HepG2 (cell line): Measurements from ENCODE around the gene PRR19. TPM values are rescaled to one million over a fixed set of nuclear protein-coding genes. Genes with fewer than 3 reads are reported as not detected.

ENCODE experiments used
- ATAC-seq: fragments of 200-7000 bp; cut with Tn5 transposase; 3 replicates; pipeline ENCODE4 v1.9.1; 2020; ENCODE audit warnings: mild to moderate bottlenecking, moderate library complexity
- BruUV-seq: library from RNA; stranded (reverse); fragments of 400-500 nt; replicated peaks from 2 replicates; lab custom pipeline; 2021; lab: Mats Ljungman, UMichigan
- CTCF ChIA-PET: fragments of 300-600 bp; formaldehyde crosslinking; extraction: SDS; loops from one replicate; lab custom pipeline; 2021; ENCODE audit warnings: low total read pairs, inconsistent platforms, low intra/inter-chr PET ratio; lab: Yijun Ruan, JAX
- POLR2A ChIA-PET: fragments of 350-600 bp; sonication (Branson Sonifier 250); formaldehyde crosslinking; loops from one replicate; lab custom pipeline; 2020; ENCODE audit warnings: antibody characterized with exemption, inconsistent platforms; lab: Yijun Ruan, JAX
- DNase-seq: peaks from one replicate; pipeline ENCODE4 v3.0.0-alpha.2; 2015; ENCODE audit warnings: low spot score
- FAIRE-seq: peaks from 3 replicates; lab custom pipeline; 2011; peaks lifted over from hg19 to GRCh38; lab: Jason Lieb, UNC
- H2AFZ ChIP-seq: one replicate; pipeline ENCODE4 v1.6.1; 2011; ENCODE audit warnings: low read length, inconsistent platforms
- H3K27ac ChIP-seq: fragments of 300-600 bp; 3 replicates; pipeline ENCODE4 v1.8.0; 2011; ENCODE audit warnings: mixed run types, mild to moderate bottlenecking, mixed read lengths, low read length, inconsistent platforms; ENCODE audit not compliant: insufficient read depth; ENCODE audit errors: extremely low read length
- H3K27me3 ChIP-seq, 2 experiments: fragments of 200-600 bp in 1 of 2; 2 replicates in 1 of 2; 3 replicates in 1 of 2; pipeline versions ENCODE4 v1.6.0 to v1.8.0; 2011; ENCODE audit warnings: low read length in 2 of 2, mild to moderate bottlenecking in 2 of 2, moderate library complexity in 2 of 2, inconsistent platforms in 1 of 2; ENCODE audit not compliant: insufficient read depth in 2 of 2, control insufficient read depth in 1 of 2
- H3K36me3 ChIP-seq, 2 experiments: fragments of 200-600 bp in 1 of 2; replicated peaks in 1 of 2; 2 replicates in 1 of 2; 3 replicates in 1 of 2; pipeline versions ENCODE4 v1.5.1 to v1.8.0; 2011; ENCODE audit warnings: low read length in 2 of 2, inconsistent platforms in 1 of 2; ENCODE audit not compliant: insufficient read depth in 2 of 2, control insufficient read depth in 1 of 2
- H3K4me1 ChIP-seq: 2 replicates; pipeline ENCODE4 v1.5.1; 2012; ENCODE audit warnings: low read length, inconsistent platforms; ENCODE audit not compliant: insufficient read depth
- H3K4me2 ChIP-seq: 2 replicates; pipeline ENCODE4 v1.6.0; 2011; ENCODE audit warnings: low read depth, low read length, inconsistent platforms
- H3K4me3 ChIP-seq, 3 experiments: fragments of 200-600 bp in 1 of 3; sonication (generic), shearing (Covaris generic) in 1 of 3; replicated peaks in 1 of 3; 2 replicates each; pipeline ENCODE4 v1.5.1; 2011 to 2016; ENCODE audit warnings: low read length in 3 of 3, inconsistent platforms in 2 of 3, low read depth in 2 of 3, mild to moderate bottlenecking in 2 of 3, control low read depth in 1 of 3, mixed read lengths in 1 of 3; ENCODE audit not compliant: insufficient read depth in 1 of 3
- H3K79me2 ChIP-seq: one replicate; pipeline ENCODE4 v1.6.1; 2011; ENCODE audit warnings: low read length, inconsistent platforms; ENCODE audit not compliant: insufficient read depth
- H3K9ac ChIP-seq: 2 replicates; pipeline ENCODE4 v1.6.0; 2011; ENCODE audit warnings: mild to moderate bottlenecking, low read depth, low read length, inconsistent platforms; ENCODE audit not compliant: insufficient read depth
- H3K9me3 ChIP-seq: 2 replicates; pipeline ENCODE4 v1.5.1; 2012; ENCODE audit warnings: mild to moderate bottlenecking, low read length
- H4K20me1 ChIP-seq: 2 replicates; pipeline ENCODE4 v1.6.0; 2011; ENCODE audit warnings: inconsistent platforms, mild to moderate bottlenecking, low read length, moderate library complexity; ENCODE audit not compliant: insufficient read depth
- ZBTB14 ChIP-seq: sonication (generic); formaldehyde crosslinking; IDR thresholded peaks from 2 replicates; pipeline ENCODE4 v1.4.0; 2020; ENCODE audit warnings: missing genetic modification reagents
- ZNF280B ChIP-seq: sonication (generic); formaldehyde crosslinking; IDR thresholded peaks from 2 replicates; pipeline ENCODE4 v1.5.0; 2020; ENCODE audit warnings: missing genetic modification reagents, mild to moderate bottlenecking, borderline replicate concordance
- WGBS: methylation state at CpG from one replicate; pipeline ENCODE4 v1.1.6; 2017; ENCODE audit warnings: low lambda C conversion rate; 5-methylcytosine and 5-hydroxymethylcytosine counted together
- in situ Hi-C: cut with HindIII; loops from 2 replicates; pipeline ENCODE4 v1.10.0; 2017; ENCODE audit warnings: low pct_unique_long_range_greater_than_20kb; ENCODE audit not compliant: extremely low pct_ligation_motif_present
- intact Hi-C: fragments of 100-400 bp; cut with micrococcal nuclease; formaldehyde crosslinking; loops from one replicate; pipeline ENCODE4 v1.10.0; 2022; ENCODE audit not compliant: unreplicated experiment
- microRNA-seq: library from miRNA; unstranded; fragments of <30 nt; microRNA quantifications from one replicate; pipeline ENCODE4, GENCODE V29; 2020
- polyA plus RNA-seq, 8 experiments: library from polyadenylated mRNA; depleted of rRNA in 3 of 8; stranded (reverse) in 7 of 8; unstranded in 1 of 8; fragments of >200 nt; fragmentation: Illumina TruSeq in 4 of 8; extraction: Trizol in 4 of 8; gene quantifications; 2 replicates each; pipeline versions ENCODE4 v1.2.1 to v1.2.3, GENCODE V29; 2011 to 2016; ENCODE audit warnings: low read depth in 4 of 8, missing spikeins in 1 of 8, mixed read lengths in 1 of 8; ENCODE audit not compliant: insufficient read depth in 1 of 8
- small RNA-seq, 3 experiments: library from RNA; depleted of rRNA; stranded (forward); fragments of <200 nt; gene quantifications; one replicate each; pipeline ENCODE3, GENCODE V24; 2012; ENCODE audit warnings: low read depth in 2 of 3, low replicate concordance in 1 of 3; ENCODE audit not compliant: insufficient read length in 3 of 3, insufficient read depth in 2 of 3
- total RNA-seq, 5 experiments: library from RNA; depleted of rRNA; stranded (reverse); fragments of >200 nt; fragmentation: Illumina TruSeq; extraction: Trizol; gene quantifications; 2 replicates each; pipeline ENCODE4 v1.2.3, GENCODE V29; 2016; ENCODE audit warnings: low read depth in 1 of 5

The PRR19 gene
- total and polyA plus RNA-seq, 2 of the 13 experiments (the other 11 are each of a cell fraction or from before 2014, with no cell fraction given), result 0.21 to 0.33 TPM

GRCh38 chr19:42357290-42357689 lies 55.4 kb downstream of the PRR19 start:
- CTCF ChIA-PET, result no interaction called here
- BruUV-seq, result no TSS peak

More at GRCh38 chr19:42357290-42357689, 55.4 kb downstream of the PRR19 start:
- FAIRE-seq, result no peak
- H3K27ac ChIP-seq, result no peak overlapping the region
- no peaks in the 10 kb centered on the region for H3K4me1 ChIP-seq
- no peaks in the 10 kb centered on the region for H4K20me1 ChIP-seq
- no peak for ATAC-seq
- WGBS, result 93% methylated on average over 10 of the region's 12 CpGs
- no peaks in the 10 kb centered on the region for H3K27me3 ChIP-seq
- peaks cover 7 to 17% of the 10 kb centered on the region in 2 experiments; a peak in 4 of 5 replicates for H3K36me3 ChIP-seq
- no peak overlapping the region for H3K9ac ChIP-seq
- TF ChIP-seq ZNF280B (no peak), ZBTB14 (CRISPR knock-in tag) (no peak)
- TF ChIP-seq, all 625 proteins: peak for 0
- no peak overlapping the region for H3K4me3 ChIP-seq
- no peaks in the 10 kb centered on the region for H3K9me3 ChIP-seq
- POLR2A ChIA-PET, result no interaction called here
- no peak for DNase-seq
- no peak overlapping the region for H3K4me2 ChIP-seq
- intact Hi-C loops (no loop called here), in situ Hi-C loops (no loop called here)
- H3K79me2 ChIP-seq, result no peaks in the 10 kb centered on the region
- H2AFZ ChIP-seq, result no peak overlapping the region

Small RNA genes lying within 50 kb of the gene (microRNA-seq; reads per million reads assigned to microRNA genes)
- gene MIR8077, result not detected

Small RNA genes lying within 50 kb of the gene (small RNA-seq; reads per million reads assigned to genes)
- gene MIR8077, result 0 reads per million in 3 experiments

Other genes with a start within 250 kb of the PRR19 start
- not detected in 2 replicates for gene GRIK5, start 231.9 kb upstream of the PRR19 start, total RNA-seq (2016; rRNA removed; fragmentation: Illumina TruSeq; extraction: Trizol)
- 0.05 TPM in 1 of 2 replicates, not detected in the other for gene GRIK5, start 231.9 kb upstream of the PRR19 start, polyA plus RNA-seq (2011; rRNA removed)
- 7.9 and 8.2 TPM in 2 replicates for gene ZNF574, start 226.0 kb upstream of the PRR19 start, total RNA-seq (2016; rRNA removed; fragmentation: Illumina TruSeq; extraction: Trizol)
- gene ZNF574, start 226.0 kb upstream of the PRR19 start, polyA plus RNA-seq (2011; rRNA removed), result 7.7 and 9.5 TPM in 2 replicates
- gene POU2F2, start 169.7 kb upstream of the PRR19 start, total RNA-seq (2016; rRNA removed; fragmentation: Illumina TruSeq; extraction: Trizol), result 0.03 and 0.09 TPM in 2 replicates
- 0.17 and 0.25 TPM in 2 replicates for gene POU2F2, start 169.7 kb upstream of the PRR19 start, polyA plus RNA-seq (2011; rRNA removed)
- 14.7 and 19.2 TPM in 2 replicates for gene DEDD2, start 84.5 kb upstream of the PRR19 start, total RNA-seq (2016; rRNA removed; fragmentation: Illumina TruSeq; extraction: Trizol)
- 24.7 and 26.1 TPM in 2 replicates for gene DEDD2, start 84.5 kb upstream of the PRR19 start, polyA plus RNA-seq (2011; rRNA removed)
- 8.4 and 8.5 TPM in 2 replicates for gene ZNF526, start 81.8 kb upstream of the PRR19 start, total RNA-seq (2016; rRNA removed; fragmentation: Illumina TruSeq; extraction: Trizol)
- 3.3 and 4.3 TPM in 2 replicates for gene ZNF526, start 81.8 kb upstream of the PRR19 start, polyA plus RNA-seq (2011; rRNA removed)
- 14.8 and 16.9 TPM in 2 replicates for gene GSK3A, start 59.5 kb upstream of the PRR19 start, total RNA-seq (2016; rRNA removed; fragmentation: Illumina TruSeq; extraction: Trizol)
- 52.5 and 56.5 TPM in 2 replicates for gene GSK3A, start 59.5 kb upstream of the PRR19 start, polyA plus RNA-seq (2011; rRNA removed)
- gene ERF, start 47.0 kb upstream of the PRR19 start, total RNA-seq (2016; rRNA removed; fragmentation: Illumina TruSeq; extraction: Trizol), result 43.2 and 67.1 TPM in 2 replicates
- 62.5 and 69.9 TPM in 2 replicates for gene ERF, start 47.0 kb upstream of the PRR19 start, polyA plus RNA-seq (2011; rRNA removed)
- gene CIC, start 32.9 kb upstream of the PRR19 start, total RNA-seq (2016; rRNA removed; fragmentation: Illumina TruSeq; extraction: Trizol), result 5.4 and 8.0 TPM in 2 replicates
- 5.9 and 8.3 TPM in 2 replicates for gene CIC, start 32.9 kb upstream of the PRR19 start, polyA plus RNA-seq (2011; rRNA removed)
- 58.0 and 58.6 TPM in 2 replicates for gene PAFAH1B3, start 492 bp downstream of the PRR19 start, total RNA-seq (2016; rRNA removed; fragmentation: Illumina TruSeq; extraction: Trizol)
- 27.4 and 31.2 TPM in 2 replicates for gene PAFAH1B3, start 492 bp downstream of the PRR19 start, polyA plus RNA-seq (2011; rRNA removed)
- gene TMEM145, start 11.2 kb downstream of the PRR19 start, total RNA-seq (2016; rRNA removed; fragmentation: Illumina TruSeq; extraction: Trizol), result 0.07 TPM in 1 of 2 replicates, not detected in the other
- gene TMEM145, start 11.2 kb downstream of the PRR19 start, polyA plus RNA-seq (2011; rRNA removed), result 5.1 and 5.5 TPM in 2 replicates
- 3.9 and 8.8 TPM in 2 replicates for gene MEGF8, start 23.5 kb downstream of the PRR19 start, total RNA-seq (2016; rRNA removed; fragmentation: Illumina TruSeq; extraction: Trizol)
- 4.0 and 6.2 TPM in 2 replicates for gene MEGF8, start 23.5 kb downstream of the PRR19 start, polyA plus RNA-seq (2011; rRNA removed)
- gene CNFN, start 88.2 kb downstream of the PRR19 start, total RNA-seq (2016; rRNA removed; fragmentation: Illumina TruSeq; extraction: Trizol), result 0.35 TPM in 1 of 2 replicates, not detected in the other
- 1.0 and 1.1 TPM in 2 replicates for gene CNFN, start 88.2 kb downstream of the PRR19 start, polyA plus RNA-seq (2011; rRNA removed)
- not detected in 2 replicates for gene LIPE, start 125.3 kb downstream of the PRR19 start, total RNA-seq (2016; rRNA removed; fragmentation: Illumina TruSeq; extraction: Trizol)
- 0.20 TPM in 1 of 2 replicates, not detected in the other for gene LIPE, start 125.3 kb downstream of the PRR19 start, polyA plus RNA-seq (2011; rRNA removed)
- gene CXCL17, start 140.8 kb downstream of the PRR19 start, total RNA-seq (2016; rRNA removed; fragmentation: Illumina TruSeq; extraction: Trizol), result not detected in 2 replicates
- gene CXCL17, start 140.8 kb downstream of the PRR19 start, polyA plus RNA-seq (2011; rRNA removed), result 0.10 and 0.12 TPM in 2 replicates
- gene CEACAM1, start 226.3 kb downstream of the PRR19 start, total RNA-seq (2016; rRNA removed; fragmentation: Illumina TruSeq; extraction: Trizol), result 9.6 and 13.5 TPM in 2 replicates
- 272 and 332 TPM in 2 replicates for gene CEACAM1, start 226.3 kb downstream of the PRR19 start, polyA plus RNA-seq (2011; rRNA removed)